T-cell (primary cell): Measurements from ENCODE around the gene PLAA. TPM values are rescaled to one million over a fixed set of nuclear protein-coding genes. Genes with fewer than 3 reads are reported as not detected.

ENCODE experiments used
- ATAC-seq, 4 experiments: fragments of 200-7000 bp in 3 of 4; fragments of 150-1000 bp in 1 of 4; cut with Tn5 transposase; replicated peaks in 1 of 4; 1 replicate in 3 of 4; 2 replicates in 1 of 4; pipeline ENCODE4 v1.10.0; 2021; ENCODE audit warnings: moderate library complexity in 3 of 4, mild to moderate bottlenecking in 2 of 4, moderate number of reproducible peaks in 1 of 4
- CTCF ChIA-PET, 2 donors: fragments of 300-600 bp; sonication (Branson Sonifier 250); formaldehyde crosslinking; loops; one replicate each; lab custom pipeline; 2022; ENCODE audit warnings: antibody characterized with exemption in 2 of 2; lab: Charles Lee
- POLR2A ChIA-PET, 2 donors: fragments of 300-600 bp; sonication (Branson Sonifier 250); formaldehyde crosslinking; loops; one replicate each; lab custom pipeline; 2022; ENCODE audit warnings: antibody characterized with exemption in 2 of 2; lab: Charles Lee
- DNase-seq, 35 experiments: peaks; one replicate each; pipeline versions ENCODE4 v3.0.0 to v3.0.0-alpha.2; 2013 to 2023
- H3K27ac ChIP-seq: one replicate; pipeline ENCODE4 v1.5.1; 2013; ENCODE audit warnings: low read length
- H3K27me3 ChIP-seq, 2 experiments: replicated peaks in 1 of 2; 1 replicate in 1 of 2; 2 replicates in 1 of 2; pipeline versions ENCODE4 v1.6.1 to v1.7.0; 2013; ENCODE audit warnings: low read length in 1 of 2, mixed read lengths in 1 of 2; ENCODE audit not compliant: control insufficient read depth in 2 of 2, insufficient read depth in 2 of 2; ENCODE audit errors: extremely low read depth in 1 of 2
- H3K36me3 ChIP-seq, 2 donors: 1 replicate in 1 of 2; 2 replicates in 1 of 2; pipeline versions ENCODE4 v1.6.1 to v1.7.0; 2013; ENCODE audit warnings: low read length in 1 of 2; ENCODE audit not compliant: control insufficient read depth in 2 of 2, insufficient read depth in 1 of 2; ENCODE audit errors: extremely low read depth in 1 of 2
- H3K4me1 ChIP-seq, 2 experiments: 1 replicate in 1 of 2; 2 replicates in 1 of 2; pipeline versions ENCODE4 v1.6.1 to v1.7.0; 2013; ENCODE audit warnings: low read length in 2 of 2, mixed read lengths in 1 of 2; ENCODE audit not compliant: insufficient read depth in 2 of 2, control insufficient read depth in 1 of 2; ENCODE audit errors: extremely low read depth in 1 of 2
- H3K4me3 ChIP-seq, 2 donors: 1 replicate in 1 of 2; 2 replicates in 1 of 2; pipeline versions ENCODE4 v1.5.1 to v1.7.0; 2013; ENCODE audit warnings: mild to moderate bottlenecking in 2 of 2, low read length in 1 of 2, moderate library complexity in 1 of 2; ENCODE audit not compliant: control insufficient read depth in 1 of 2; ENCODE audit errors: extremely low read depth in 1 of 2
- H3K9me3 ChIP-seq: 2 replicates; pipeline ENCODE4 v1.7.0; 2013
- H3K27ac Mint-ChIP-seq, 2 donors: one replicate each; pipeline ENCODE4 v1.8.0; 2020 to 2021; ENCODE audit warnings: mild to moderate bottlenecking in 2 of 2, mixed read lengths in 2 of 2
- H3K27me3 Mint-ChIP-seq, 2 donors: one replicate each; pipeline ENCODE4 v1.8.0; 2021 to 2022; ENCODE audit warnings: mixed read lengths in 2 of 2
- H3K36me3 Mint-ChIP-seq: one replicate; pipeline ENCODE4 v1.8.0; 2021; ENCODE audit warnings: mixed read lengths
- H3K4me1 Mint-ChIP-seq, 3 donors: one replicate each; pipeline ENCODE4 v1.8.0; 2020 to 2022; ENCODE audit warnings: mixed read lengths in 3 of 3, mild to moderate bottlenecking in 1 of 3
- H3K4me3 Mint-ChIP-seq, 3 donors: one replicate each; pipeline ENCODE4 v1.8.0; 2020 to 2022; ENCODE audit warnings: mild to moderate bottlenecking in 3 of 3, mixed read lengths in 3 of 3, moderate library complexity in 3 of 3
- H3K9me3 Mint-ChIP-seq, 3 donors: one replicate each; pipeline ENCODE4 v1.8.0; 2020 to 2022; ENCODE audit warnings: mixed read lengths in 3 of 3
- WGBS: methylation state at CpG from one replicate; pipeline ENCODE4 v1.1.5; 2013; ENCODE audit warnings: missing lambda C conversion rate; ENCODE audit not compliant: insufficient coverage; 5-methylcytosine and 5-hydroxymethylcytosine counted together
- total RNA-seq, 35 experiments: library from RNA in 6 of 35; stranded (reverse) in 6 of 35; fragments of 120-200 nt in 1 of 35; gene quantifications; one replicate each; pipeline versions ENCODE4 v1.2.1 to v1.2.4 and lab custom pipeline; 2013 to 2026

The PLAA gene
- total RNA-seq, 5 donors from 2014 or later (not counting 1 experiment from before 2014, with no cell fraction given): 19.9 to 29.9 (median 23.7) TPM

DNA sequence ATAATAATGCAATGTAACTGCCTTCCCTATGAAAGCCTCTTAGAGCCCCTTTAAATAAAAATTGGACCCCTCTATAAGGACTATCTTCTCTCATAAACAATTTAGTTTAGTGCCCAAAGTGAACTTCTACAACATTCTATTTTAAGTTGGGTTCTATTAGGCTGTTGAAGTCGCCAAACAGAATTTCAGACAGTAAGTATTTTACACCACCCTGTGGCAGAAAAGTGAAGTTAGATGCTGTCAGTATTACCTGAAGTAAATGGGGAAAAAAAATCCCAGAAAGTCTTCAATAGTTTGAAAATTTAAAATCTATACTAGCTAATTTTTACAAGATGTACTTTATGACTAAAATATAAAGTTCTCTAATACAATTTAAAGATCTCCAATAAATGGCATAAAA lies 84.0 kb downstream of the PLAA start:
- Mint-ChIP-seq H3K4me3 (no peak overlapping the region), H3K36me3 (peaks cover 26% of the 10 kb centered on the region), H3K27me3 (no peaks in the 10 kb centered on the region), H3K9me3 (no peaks in the 10 kb centered on the region), H3K27ac (no peak overlapping the region), H3K4me1 (peaks cover 0 to 10% (median 1%) of the 10 kb centered on the region in 3 donors)
- H3K4me3 ChIP-seq: no peak overlapping the region
- no peaks in the 10 kb centered on the region for H3K4me1 ChIP-seq
- peaks cover 0 to 2% of the 10 kb centered on the region in 2 donors for H3K36me3 ChIP-seq
- ATAC-seq (no peak), DNase-seq (no peak)
- ChIA-PET POLR2A (no interaction called here), CTCF (no interaction called here)
- H3K27ac ChIP-seq: no peak overlapping the region
- H3K9me3 ChIP-seq: no peaks in the 10 kb centered on the region
- no CpG with 5 or more reads among the region's 1 CpG for WGBS
- no peaks in the 10 kb centered on the region for H3K27me3 ChIP-seq

DNA sequence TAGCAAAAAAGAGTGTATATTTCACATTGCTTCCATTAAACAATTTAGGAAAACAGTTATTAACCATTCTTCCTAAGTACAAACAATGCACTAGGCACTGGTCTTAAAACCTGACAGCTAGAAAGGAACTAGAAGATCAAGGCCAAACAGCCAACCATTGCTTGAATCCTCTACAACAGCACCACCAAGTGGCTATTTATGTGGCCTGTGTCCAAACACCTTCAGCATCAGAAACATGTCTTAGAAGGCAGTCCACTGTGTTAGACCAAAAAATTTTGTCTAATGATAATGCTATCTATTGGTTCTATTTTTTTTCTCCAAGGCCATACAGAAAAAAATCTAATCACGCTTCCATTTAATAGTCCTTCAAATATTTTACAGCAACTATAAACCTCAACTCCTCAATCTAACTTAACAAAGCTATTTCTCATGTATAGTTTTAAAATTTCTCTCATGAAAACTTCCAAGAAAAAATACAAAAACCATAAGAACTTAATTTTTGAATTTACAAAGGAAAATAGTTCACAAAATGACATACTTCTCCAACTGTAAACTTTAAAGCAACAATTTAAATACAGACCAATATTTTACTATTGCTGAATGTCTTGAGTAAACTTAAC lies 90.5 kb downstream of the PLAA start:
- Mint-ChIP-seq H3K27ac (no peak overlapping the region), H3K4me1 (peaks cover 0 to 6% (median 3%) of the 10 kb centered on the region in 3 donors), H3K4me3 (no peak overlapping the region), H3K9me3 (no peaks in the 10 kb centered on the region), H3K27me3 (no peaks in the 10 kb centered on the region), H3K36me3 (peaks cover 43% of the 10 kb centered on the region)
- Histone ChIP-seq H3K9me3 (no peaks in the 10 kb centered on the region), H3K27me3 (no peaks in the 10 kb centered on the region), H3K4me1 (no peaks in the 10 kb centered on the region), H3K4me3 (no peak overlapping the region), H3K36me3 (peaks cover 0 to 12% of the 10 kb centered on the region in 2 donors), H3K27ac (no peak overlapping the region)
- WGBS: no CpG with 5 or more reads among the region's 1 CpG
- CTCF ChIA-PET: interaction anchor here in 1 of 2 donors (0.5 kb wide), 1 partner anchor 117 kb away, joined by 3 read pairs; no protein-coding TSS in a partner anchor
- ATAC-seq (no peak), DNase-seq (peak in 1 of 35 experiments; percentile 18)
- POLR2A ChIA-PET: no interaction called here

Other genes with a start within 250 kb of the PLAA start
- gene CAAP1, start 54.4 kb downstream of the PLAA start, total RNA-seq: 10 to 100 TPM; 13.0 to 21.5 (median 16.3) TPM
- gene IFT74, start 9.2 kb upstream of the PLAA start, total RNA-seq: 10 to 100 TPM in 2 of 5 donors, 1 to 10 TPM in 3; 6.2 to 11.1 (median 8.9) TPM
- not detected for gene LRRC19, start 58.4 kb upstream of the PLAA start, total RNA-seq
- gene TEK, start 162.0 kb upstream of the PLAA start, total RNA-seq: under 1 TPM in 1 of 5 donors, not detected in 4; 0.16 TPM